ENCODE data around the gene VPS29.

DNA sequence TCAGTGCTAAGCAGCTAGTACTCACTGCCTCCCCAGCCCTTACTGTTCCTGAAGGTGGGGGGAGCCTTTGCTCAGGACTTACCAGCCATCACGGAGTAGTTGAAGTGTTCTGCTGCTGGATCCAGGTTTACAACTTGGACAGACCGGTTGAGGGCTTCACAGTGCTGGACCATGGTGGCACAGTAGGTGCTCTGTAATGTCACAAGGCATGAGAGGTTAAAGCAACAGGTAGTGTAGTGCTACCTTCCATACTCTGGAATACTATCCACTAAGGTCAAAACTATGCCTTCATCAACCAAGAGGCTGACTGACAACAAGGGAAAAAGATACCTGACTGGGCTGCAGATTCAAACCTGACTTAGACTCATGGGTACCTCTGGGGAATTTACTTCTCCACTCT, 36.9 kb downstream of the VPS29 start:
- TF ChIP-seq POLR2A (conservative IDR thresholded peaks at IDR 0.05) (no peak), BACH1 (tag; IDR thresholded peaks at IDR 0.05) (no peak), EZH2 (IDR thresholded peaks at IDR 0.05; ENCODE audit: borderline replicate concordance, low read depth, low read length) (no peak), POLR2AphosphoS2 (IDR thresholded peaks at IDR 0.05; ENCODE audit: low read length) (no peak), SRF (CRISPR knock-in tag; IDR thresholded peaks at IDR 0.05) (no peak), BRD9 (IDR thresholded peaks at IDR 0.05; ENCODE audit: low read depth, partially characterized antibody) (no peak)
- TF ChIP-seq, protein P1, sequence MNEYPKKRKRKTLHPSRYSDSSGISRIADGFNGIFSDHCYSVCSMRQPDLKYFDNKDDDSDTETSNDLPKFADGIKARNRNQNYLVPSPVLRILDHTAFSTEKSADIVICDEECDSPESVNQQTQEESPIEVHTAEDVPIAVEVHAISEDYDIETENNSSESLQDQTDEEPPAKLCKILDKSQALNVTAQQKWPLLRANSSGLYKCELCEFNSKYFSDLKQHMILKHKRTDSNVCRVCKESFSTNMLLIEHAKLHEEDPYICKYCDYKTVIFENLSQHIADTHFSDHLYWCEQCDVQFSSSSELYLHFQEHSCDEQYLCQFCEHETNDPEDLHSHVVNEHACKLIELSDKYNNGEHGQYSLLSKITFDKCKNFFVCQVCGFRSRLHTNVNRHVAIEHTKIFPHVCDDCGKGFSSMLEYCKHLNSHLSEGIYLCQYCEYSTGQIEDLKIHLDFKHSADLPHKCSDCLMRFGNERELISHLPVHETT (CRISPR knock-in tag; conservative IDR thresholded peaks at IDR 0.05 in 1 of 2, IDR thresholded peaks at IDR 0.05 in 1 of 2), result no peak
- TF ChIP-seq, protein P2, sequence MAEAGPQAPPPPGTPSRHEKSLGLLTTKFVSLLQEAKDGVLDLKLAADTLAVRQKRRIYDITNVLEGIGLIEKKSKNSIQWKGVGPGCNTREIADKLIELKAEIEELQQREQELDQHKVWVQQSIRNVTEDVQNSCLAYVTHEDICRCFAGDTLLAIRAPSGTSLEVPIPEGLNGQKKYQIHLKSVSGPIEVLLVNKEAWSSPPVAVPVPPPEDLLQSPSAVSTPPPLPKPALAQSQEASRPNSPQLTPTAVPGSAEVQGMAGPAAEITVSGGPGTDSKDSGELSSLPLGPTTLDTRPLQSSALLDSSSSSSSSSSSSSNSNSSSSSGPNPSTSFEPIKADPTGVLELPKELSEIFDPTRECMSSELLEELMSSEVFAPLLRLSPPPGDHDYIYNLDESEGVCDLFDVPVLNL (CRISPR knock-in tag; IDR thresholded peaks at IDR 0.05; ENCODE audit: low read depth), result no peak
- TF ChIP-seq, protein P3, sequence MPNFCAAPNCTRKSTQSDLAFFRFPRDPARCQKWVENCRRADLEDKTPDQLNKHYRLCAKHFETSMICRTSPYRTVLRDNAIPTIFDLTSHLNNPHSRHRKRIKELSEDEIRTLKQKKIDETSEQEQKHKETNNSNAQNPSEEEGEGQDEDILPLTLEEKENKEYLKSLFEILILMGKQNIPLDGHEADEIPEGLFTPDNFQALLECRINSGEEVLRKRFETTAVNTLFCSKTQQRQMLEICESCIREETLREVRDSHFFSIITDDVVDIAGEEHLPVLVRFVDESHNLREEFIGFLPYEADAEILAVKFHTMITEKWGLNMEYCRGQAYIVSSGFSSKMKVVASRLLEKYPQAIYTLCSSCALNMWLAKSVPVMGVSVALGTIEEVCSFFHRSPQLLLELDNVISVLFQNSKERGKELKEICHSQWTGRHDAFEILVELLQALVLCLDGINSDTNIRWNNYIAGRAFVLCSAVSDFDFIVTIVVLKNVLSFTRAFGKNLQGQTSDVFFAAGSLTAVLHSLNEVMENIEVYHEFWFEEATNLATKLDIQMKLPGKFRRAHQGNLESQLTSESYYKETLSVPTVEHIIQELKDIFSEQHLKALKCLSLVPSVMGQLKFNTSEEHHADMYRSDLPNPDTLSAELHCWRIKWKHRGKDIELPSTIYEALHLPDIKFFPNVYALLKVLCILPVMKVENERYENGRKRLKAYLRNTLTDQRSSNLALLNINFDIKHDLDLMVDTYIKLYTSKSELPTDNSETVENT (CRISPR knock-in tag; IDR thresholded peaks at IDR 0.05), result no peak
- TF ChIP-seq, protein P4, sequence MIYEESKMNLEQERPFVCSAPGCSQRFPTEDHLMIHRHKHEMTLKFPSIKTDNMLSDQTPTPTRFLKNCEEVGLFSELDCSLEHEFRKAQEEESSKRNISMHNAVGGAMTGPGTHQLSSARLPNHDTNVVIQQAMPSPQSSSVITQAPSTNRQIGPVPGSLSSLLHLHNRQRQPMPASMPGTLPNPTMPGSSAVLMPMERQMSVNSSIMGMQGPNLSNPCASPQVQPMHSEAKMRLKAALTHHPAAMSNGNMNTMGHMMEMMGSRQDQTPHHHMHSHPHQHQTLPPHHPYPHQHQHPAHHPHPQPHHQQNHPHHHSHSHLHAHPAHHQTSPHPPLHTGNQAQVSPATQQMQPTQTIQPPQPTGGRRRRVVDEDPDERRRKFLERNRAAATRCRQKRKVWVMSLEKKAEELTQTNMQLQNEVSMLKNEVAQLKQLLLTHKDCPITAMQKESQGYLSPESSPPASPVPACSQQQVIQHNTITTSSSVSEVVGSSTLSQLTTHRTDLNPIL (CRISPR knock-in tag; IDR thresholded peaks at IDR 0.05), result no peak
- TF ChIP-seq, protein P5, sequence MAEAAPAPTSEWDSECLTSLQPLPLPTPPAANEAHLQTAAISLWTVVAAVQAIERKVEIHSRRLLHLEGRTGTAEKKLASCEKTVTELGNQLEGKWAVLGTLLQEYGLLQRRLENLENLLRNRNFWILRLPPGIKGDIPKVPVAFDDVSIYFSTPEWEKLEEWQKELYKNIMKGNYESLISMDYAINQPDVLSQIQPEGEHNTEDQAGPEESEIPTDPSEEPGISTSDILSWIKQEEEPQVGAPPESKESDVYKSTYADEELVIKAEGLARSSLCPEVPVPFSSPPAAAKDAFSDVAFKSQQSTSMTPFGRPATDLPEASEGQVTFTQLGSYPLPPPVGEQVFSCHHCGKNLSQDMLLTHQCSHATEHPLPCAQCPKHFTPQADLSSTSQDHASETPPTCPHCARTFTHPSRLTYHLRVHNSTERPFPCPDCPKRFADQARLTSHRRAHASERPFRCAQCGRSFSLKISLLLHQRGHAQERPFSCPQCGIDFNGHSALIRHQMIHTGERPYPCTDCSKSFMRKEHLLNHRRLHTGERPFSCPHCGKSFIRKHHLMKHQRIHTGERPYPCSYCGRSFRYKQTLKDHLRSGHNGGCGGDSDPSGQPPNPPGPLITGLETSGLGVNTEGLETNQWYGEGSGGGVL (CRISPR knock-in tag; IDR thresholded peaks at IDR 0.05), result no peak
- TF ChIP-seq, protein P6, sequence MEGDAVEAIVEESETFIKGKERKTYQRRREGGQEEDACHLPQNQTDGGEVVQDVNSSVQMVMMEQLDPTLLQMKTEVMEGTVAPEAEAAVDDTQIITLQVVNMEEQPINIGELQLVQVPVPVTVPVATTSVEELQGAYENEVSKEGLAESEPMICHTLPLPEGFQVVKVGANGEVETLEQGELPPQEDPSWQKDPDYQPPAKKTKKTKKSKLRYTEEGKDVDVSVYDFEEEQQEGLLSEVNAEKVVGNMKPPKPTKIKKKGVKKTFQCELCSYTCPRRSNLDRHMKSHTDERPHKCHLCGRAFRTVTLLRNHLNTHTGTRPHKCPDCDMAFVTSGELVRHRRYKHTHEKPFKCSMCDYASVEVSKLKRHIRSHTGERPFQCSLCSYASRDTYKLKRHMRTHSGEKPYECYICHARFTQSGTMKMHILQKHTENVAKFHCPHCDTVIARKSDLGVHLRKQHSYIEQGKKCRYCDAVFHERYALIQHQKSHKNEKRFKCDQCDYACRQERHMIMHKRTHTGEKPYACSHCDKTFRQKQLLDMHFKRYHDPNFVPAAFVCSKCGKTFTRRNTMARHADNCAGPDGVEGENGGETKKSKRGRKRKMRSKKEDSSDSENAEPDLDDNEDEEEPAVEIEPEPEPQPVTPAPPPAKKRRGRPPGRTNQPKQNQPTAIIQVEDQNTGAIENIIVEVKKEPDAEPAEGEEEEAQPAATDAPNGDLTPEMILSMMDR (IDR thresholded peaks at IDR 0.05 in 2 of 3, conservative IDR thresholded peaks at IDR 0.05 in 1 of 3; ENCODE audit: insufficient read depth in 2 of 3, low read depth in 1 of 3, low read length in 3 of 3), result no peak
- TF ChIP-seq, protein P7, sequence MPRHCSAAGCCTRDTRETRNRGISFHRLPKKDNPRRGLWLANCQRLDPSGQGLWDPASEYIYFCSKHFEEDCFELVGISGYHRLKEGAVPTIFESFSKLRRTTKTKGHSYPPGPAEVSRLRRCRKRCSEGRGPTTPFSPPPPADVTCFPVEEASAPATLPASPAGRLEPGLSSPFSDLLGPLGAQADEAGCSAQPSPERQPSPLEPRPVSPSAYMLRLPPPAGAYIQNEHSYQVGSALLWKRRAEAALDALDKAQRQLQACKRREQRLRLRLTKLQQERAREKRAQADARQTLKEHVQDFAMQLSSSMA (CRISPR knock-in tag; IDR thresholded peaks at IDR 0.05), result no peak

Data from K562 (cell line).